Mesothelial cell of epicardium (in vitro differentiated cells): ENCODE measurements around the gene TCN1. TPM values are rescaled to one million over a fixed set of nuclear protein-coding genes. Genes with fewer than 3 reads are reported as not detected.

Source experiments
- DNase-seq, 2 experiments: peaks; one replicate each; pipeline ENCODE4 v3.0.0; 2021; ENCODE audit warnings: low spot score in 2 of 2; ENCODE audit not compliant: unreplicated experiment in 2 of 2
- H3K27ac Mint-ChIP-seq: 2 replicates; pipeline ENCODE4 v1.8.0; 2021; ENCODE audit warnings: mixed read lengths
- H3K27me3 Mint-ChIP-seq: 2 replicates; pipeline ENCODE4 v1.8.0; 2021; ENCODE audit warnings: low read depth, mixed read lengths
- H3K36me3 Mint-ChIP-seq: 2 replicates; pipeline ENCODE4 v1.8.0; 2021; ENCODE audit warnings: mixed read lengths
- H3K4me1 Mint-ChIP-seq: 2 replicates; pipeline ENCODE4 v1.8.0; 2021; ENCODE audit warnings: mixed read lengths
- H3K4me3 Mint-ChIP-seq: 2 replicates; pipeline ENCODE4 v1.8.0; 2021; ENCODE audit warnings: mild to moderate bottlenecking, moderate library complexity, mixed read lengths
- H3K9me3 Mint-ChIP-seq: 2 replicates; pipeline ENCODE4 v1.8.0; 2021; ENCODE audit warnings: mixed read lengths
- total RNA-seq: library from RNA; stranded (reverse); gene quantifications from 3 replicates; pipeline ENCODE4 v1.2.1, GENCODE V29; 2021
- TF ChIP-seq, protein P1 (sequence below): fragments of 200-600 bp; sonication (generic); IDR thresholded peaks from one replicate; pipeline ENCODE4 v1.5.0; 2021; ENCODE audit warnings: antibody characterized with exemption; ENCODE audit not compliant: unreplicated experiment

Gene TCN1
- total RNA-seq, 1 donor from 2014 or later, result not detected

- Mint-ChIP-seq H3K27ac (no peak overlapping the region), H3K4me3 (no peak overlapping the region), H3K36me3 (no peaks in the 10 kb centered on the region), H3K4me1 (no peaks in the 10 kb centered on the region), H3K27me3 (no peaks in the 10 kb centered on the region), H3K9me3 (peaks cover 28% of the 10 kb centered on the region)
- TF ChIP-seq, protein P1, sequence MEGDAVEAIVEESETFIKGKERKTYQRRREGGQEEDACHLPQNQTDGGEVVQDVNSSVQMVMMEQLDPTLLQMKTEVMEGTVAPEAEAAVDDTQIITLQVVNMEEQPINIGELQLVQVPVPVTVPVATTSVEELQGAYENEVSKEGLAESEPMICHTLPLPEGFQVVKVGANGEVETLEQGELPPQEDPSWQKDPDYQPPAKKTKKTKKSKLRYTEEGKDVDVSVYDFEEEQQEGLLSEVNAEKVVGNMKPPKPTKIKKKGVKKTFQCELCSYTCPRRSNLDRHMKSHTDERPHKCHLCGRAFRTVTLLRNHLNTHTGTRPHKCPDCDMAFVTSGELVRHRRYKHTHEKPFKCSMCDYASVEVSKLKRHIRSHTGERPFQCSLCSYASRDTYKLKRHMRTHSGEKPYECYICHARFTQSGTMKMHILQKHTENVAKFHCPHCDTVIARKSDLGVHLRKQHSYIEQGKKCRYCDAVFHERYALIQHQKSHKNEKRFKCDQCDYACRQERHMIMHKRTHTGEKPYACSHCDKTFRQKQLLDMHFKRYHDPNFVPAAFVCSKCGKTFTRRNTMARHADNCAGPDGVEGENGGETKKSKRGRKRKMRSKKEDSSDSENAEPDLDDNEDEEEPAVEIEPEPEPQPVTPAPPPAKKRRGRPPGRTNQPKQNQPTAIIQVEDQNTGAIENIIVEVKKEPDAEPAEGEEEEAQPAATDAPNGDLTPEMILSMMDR, result no peak
- no peak for DNase-seq
Measured at GRCh38 chr11:59867946-59868345, 1.7 kb upstream of the TCN1 start.

- TF ChIP-seq, protein P1, result no peak
- Mint-ChIP-seq H3K36me3 (no peaks in the 10 kb centered on the region), H3K4me3 (no peak overlapping the region), H3K27me3 (no peaks in the 10 kb centered on the region), H3K9me3 (peaks cover 27% of the 10 kb centered on the region), H3K4me1 (no peaks in the 10 kb centered on the region), H3K27ac (no peak overlapping the region)
- DNase-seq, result no peak
Measured at GRCh38 chr11:59866836-59867235, 549 bp upstream of the TCN1 start.

DNA sequence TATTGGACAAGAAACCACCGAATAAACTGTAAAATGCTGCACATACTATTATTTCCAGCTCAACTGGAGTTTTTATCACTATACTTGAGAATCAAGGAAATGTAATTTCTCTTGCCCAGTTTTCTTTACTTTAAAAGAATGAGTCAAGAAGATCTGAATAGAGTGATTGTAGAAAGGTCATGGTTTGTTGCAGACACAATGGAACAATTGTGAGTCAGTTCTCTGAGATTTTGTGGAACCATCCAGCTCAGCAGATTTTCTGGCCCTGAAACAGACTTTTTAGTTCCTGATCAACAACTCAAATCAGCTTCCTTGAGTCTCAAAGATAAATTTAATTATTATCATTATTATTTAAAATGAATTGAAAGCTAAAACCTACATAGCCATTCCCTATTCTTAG, 1.3 kb downstream of the TCN1 start:
- H3K9me3 Mint-ChIP-seq, result peaks cover 10% of the 10 kb centered on the region
- no peak overlapping the region for H3K4me3 Mint-ChIP-seq
- H3K4me1 Mint-ChIP-seq, result no peaks in the 10 kb centered on the region
- H3K27me3 Mint-ChIP-seq, result no peaks in the 10 kb centered on the region
- DNase-seq, result no peak
- no peak overlapping the region for H3K27ac Mint-ChIP-seq
- TF ChIP-seq, protein P1, result no peak
- no peaks in the 10 kb centered on the region for H3K36me3 Mint-ChIP-seq

GRCh38 chr11:59862252-59862651, 4.0 kb downstream of the TCN1 start:
- Mint-ChIP-seq H3K27ac (no peak overlapping the region), H3K27me3 (no peaks in the 10 kb centered on the region), H3K4me1 (no peaks in the 10 kb centered on the region), H3K4me3 (no peak overlapping the region), H3K9me3 (peaks cover 3% of the 10 kb centered on the region), H3K36me3 (no peaks in the 10 kb centered on the region)
- TF ChIP-seq, protein P1, result no peak
- no peak for DNase-seq

GRCh38 chr11:59859673-59860072, 6.6 kb downstream of the TCN1 start:
- H3K4me1 Mint-ChIP-seq, result no peaks in the 10 kb centered on the region

More at GRCh38 chr11:59859673-59860072, 6.6 kb downstream of the TCN1 start:
- no peak overlapping the region for H3K27ac Mint-ChIP-seq
- H3K36me3 Mint-ChIP-seq, result no peaks in the 10 kb centered on the region
- no peaks in the 10 kb centered on the region for H3K27me3 Mint-ChIP-seq
- TF ChIP-seq, protein P1, result no peak
- no peak for DNase-seq
- no peak overlapping the region for H3K4me3 Mint-ChIP-seq
- H3K9me3 Mint-ChIP-seq, result no peaks in the 10 kb centered on the region
